Effector memory CD4-positive, alpha-beta T cell (primary cell): ENCODE data around the gene PLA2G6.
A peak's percentile ranks its signal among the peaks of the same experiment; 100 is the strongest.

Source experiments
- DNase-seq, 3 donors: peaks; one replicate each; pipeline ENCODE4 v3.0.0-alpha.2; 2020
- H3K27ac ChIP-seq: 2 replicates; pipeline ENCODE4 v1.7.0; 2013; ENCODE audit warnings: mild to moderate bottlenecking, low read length, moderate library complexity; ENCODE audit not compliant: insufficient read depth, poor library complexity, severe bottlenecking
- H3K27me3 ChIP-seq: replicated peaks from 2 replicates; pipeline ENCODE4 v1.7.0; 2013; ENCODE audit warnings: mild to moderate bottlenecking, low read length; ENCODE audit not compliant: insufficient read depth, control insufficient read depth, poor library complexity, severe bottlenecking
- H3K36me3 ChIP-seq: 2 replicates; pipeline ENCODE4 v1.7.0; 2013; ENCODE audit warnings: mild to moderate bottlenecking, low read length, moderate library complexity; ENCODE audit not compliant: control insufficient read depth, insufficient read depth
- H3K4me1 ChIP-seq: 2 replicates; pipeline ENCODE4 v1.7.0; 2013; ENCODE audit warnings: low read length, mild to moderate bottlenecking; ENCODE audit not compliant: control insufficient read depth, insufficient read depth, poor library complexity, severe bottlenecking
- H3K4me3 ChIP-seq: 2 replicates; pipeline ENCODE4 v1.7.0; 2013; ENCODE audit warnings: low read length, low read depth, mild to moderate bottlenecking; ENCODE audit not compliant: insufficient read depth, poor library complexity, severe bottlenecking
- H3K9me3 ChIP-seq: 2 replicates; pipeline ENCODE4 v1.7.0; 2013; ENCODE audit warnings: mild to moderate bottlenecking, low read length, moderate library complexity; ENCODE audit not compliant: control insufficient read depth

The PLA2G6 gene

GRCh38 chr22:38221908-38222796 is 40.5 kb upstream of the PLA2G6 start:
- Histone ChIP-seq H3K9me3 (no peaks in the 10 kb centered on the region), H3K36me3 (peaks cover 25% of the 10 kb centered on the region), H3K4me3 (no peak overlapping the region), H3K4me1 (peaks cover 30% of the 10 kb centered on the region), H3K27ac (peak overlapping the region; percentile 13), H3K27me3 (no peaks in the 10 kb centered on the region)
- no peak for DNase-seq

- no peak overlapping the region for H3K4me3 ChIP-seq
- H3K27me3 ChIP-seq: no peaks in the 10 kb centered on the region
- no peak for DNase-seq
- H3K27ac ChIP-seq: no peak overlapping the region
- no peaks in the 10 kb centered on the region for H3K9me3 ChIP-seq
- peaks cover 25% of the 10 kb centered on the region for H3K36me3 ChIP-seq
- peaks cover 30% of the 10 kb centered on the region for H3K4me1 ChIP-seq
Measured at GRCh38 chr22:38221407-38221806, 39.8 kb upstream of the PLA2G6 start.

- Histone ChIP-seq H3K36me3 (peaks cover 25% of the 10 kb centered on the region), H3K4me1 (peaks cover 30% of the 10 kb centered on the region), H3K27ac (no peak overlapping the region), H3K4me3 (no peak overlapping the region), H3K9me3 (no peaks in the 10 kb centered on the region), H3K27me3 (no peaks in the 10 kb centered on the region)
- no peak for DNase-seq
Measured at GRCh38 chr22:38220653-38221386, 39.2 kb upstream of the PLA2G6 start.

- Histone ChIP-seq H3K36me3 (peaks cover 21% of the 10 kb centered on the region), H3K4me3 (no peak overlapping the region), H3K27ac (peak overlapping the region; percentile 74), H3K9me3 (no peaks in the 10 kb centered on the region), H3K27me3 (no peaks in the 10 kb centered on the region), H3K4me1 (peaks cover 30% of the 10 kb centered on the region)
- DNase-seq: no peak
Measured at GRCh38 chr22:38220163-38220562, 38.5 kb upstream of the PLA2G6 start.

DNA sequence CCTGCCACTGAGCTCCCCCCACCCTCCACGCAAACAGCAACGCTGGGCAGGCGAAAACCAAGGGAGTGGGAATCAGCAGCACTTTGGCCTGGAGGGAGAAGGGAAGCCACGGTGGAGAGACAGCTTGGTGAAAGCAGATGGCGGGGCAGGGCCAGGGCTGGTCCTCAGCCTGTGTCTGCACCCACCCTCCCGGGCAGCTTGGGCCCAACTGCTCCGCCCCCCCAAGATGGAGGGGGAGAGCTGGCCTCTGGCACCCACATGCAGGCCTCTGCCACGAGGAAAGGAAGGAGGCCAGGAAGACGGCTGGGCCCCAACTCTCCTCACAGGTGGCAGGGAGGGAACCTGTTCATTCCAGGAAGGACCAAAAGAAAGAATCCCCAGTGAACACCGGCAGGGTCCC is 38.0 kb upstream of the PLA2G6 start:
- H3K36me3 ChIP-seq: peaks cover 15% of the 10 kb centered on the region
- H3K4me1 ChIP-seq: peaks cover 30% of the 10 kb centered on the region
- H3K9me3 ChIP-seq: no peaks in the 10 kb centered on the region
- H3K4me3 ChIP-seq: no peak overlapping the region
- H3K27me3 ChIP-seq: no peaks in the 10 kb centered on the region
- no peak for DNase-seq
- peak overlapping the region; percentile 74 for H3K27ac ChIP-seq

DNA sequence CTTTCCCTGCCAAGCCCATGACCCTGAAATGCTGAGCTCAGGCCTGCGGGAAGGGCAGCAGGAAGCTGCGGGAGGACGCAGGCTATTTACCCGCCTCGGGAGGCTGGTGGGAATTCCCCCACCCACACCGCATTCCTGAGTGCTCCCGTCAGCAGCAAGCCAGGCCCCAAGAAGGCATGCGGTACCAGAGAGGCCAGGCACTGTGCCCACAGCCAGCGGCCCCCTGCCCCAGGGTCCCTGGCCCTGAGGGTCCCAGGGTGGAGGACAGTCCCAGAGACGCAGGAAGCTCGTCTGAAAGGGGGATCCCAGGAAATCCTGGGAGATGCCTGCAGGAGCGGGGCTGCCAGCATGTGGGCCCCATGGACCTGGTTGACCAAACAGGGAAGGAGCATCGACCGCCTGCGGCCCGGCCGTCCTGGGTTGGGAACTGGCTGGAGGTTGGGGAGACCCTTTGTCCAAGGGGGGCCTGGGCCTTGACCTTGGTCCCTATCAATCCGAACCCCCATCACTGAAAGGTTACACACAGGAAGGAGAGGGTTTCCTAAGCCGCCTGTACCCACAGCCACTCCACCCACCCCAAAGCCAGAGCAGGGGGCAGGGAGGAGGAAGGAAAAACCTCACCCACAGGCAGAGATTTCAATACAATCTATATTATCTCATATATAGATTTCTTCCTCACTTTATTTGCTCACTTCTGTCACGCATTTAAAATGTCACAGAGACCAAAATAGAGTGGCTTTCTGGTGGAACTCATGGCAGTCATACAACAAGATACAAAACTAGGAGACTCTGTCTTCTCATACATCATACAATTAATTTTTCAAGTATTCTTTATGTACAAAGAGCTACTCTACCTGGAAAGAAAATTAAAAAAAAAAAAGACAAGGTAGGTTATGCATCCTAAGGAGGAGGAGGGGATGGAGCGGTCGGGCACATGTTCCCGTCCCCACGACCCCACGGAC is 37.3 kb upstream of the PLA2G6 start:
- H3K27ac ChIP-seq: peak overlapping the region; percentile 74
- peak; percentile 62 to 70 (median 64) for DNase-seq
- no peaks in the 10 kb centered on the region for H3K9me3 ChIP-seq
- H3K36me3 ChIP-seq: peaks cover 11% of the 10 kb centered on the region
- no peak overlapping the region for H3K4me3 ChIP-seq
- no peaks in the 10 kb centered on the region for H3K27me3 ChIP-seq
- H3K4me1 ChIP-seq: peaks cover 33% of the 10 kb centered on the region

- Histone ChIP-seq H3K9me3 (no peaks in the 10 kb centered on the region), H3K4me1 (peaks cover 37% of the 10 kb centered on the region), H3K27me3 (no peaks in the 10 kb centered on the region), H3K27ac (no peak overlapping the region), H3K4me3 (no peak overlapping the region), H3K36me3 (no peaks in the 10 kb centered on the region)
- DNase-seq: no peak
Measured at GRCh38 chr22:38215156-38216038, 33.8 kb upstream of the PLA2G6 start.

- Histone ChIP-seq H3K36me3 (no peaks in the 10 kb centered on the region), H3K27ac (peak overlapping the region; percentile 42), H3K4me3 (peak overlapping the region; percentile 29)
Measured at GRCh38 chr22:38214302-38215056, 32.8 kb upstream of the PLA2G6 start.

More at GRCh38 chr22:38214302-38215056, 32.8 kb upstream of the PLA2G6 start:
- DNase-seq: peak; percentile 68 to 71 (median 68)
- H3K4me1 ChIP-seq: peaks cover 27% of the 10 kb centered on the region
- no peaks in the 10 kb centered on the region for H3K27me3 ChIP-seq
- no peaks in the 10 kb centered on the region for H3K9me3 ChIP-seq
